A204.1 (cell line): Measurements from ENCODE around the gene TENT4A.
"Not testable (repeated sequence)": the region's sequence is repeated elsewhere in the genome, so short reads cannot be mapped to it uniquely, and the experiment has no call there.

ENCODE experiments used
- FAIRE-seq: peaks from 2 replicates; lab custom pipeline; 2012; peaks lifted over from hg19 to GRCh38; lab: Jason Lieb, UNC

The TENT4A gene

GRCh38 chr5:6773342-6774035 lies 60.3 kb downstream of the TENT4A start:
- no peak for FAIRE-seq

- not testable (repeated sequence) for FAIRE-seq
Observed at GRCh38 chr5:6774207-6774606, 61.0 kb downstream of the TENT4A start.

- no peak for FAIRE-seq
Observed at GRCh38 chr5:6774721-6775204, 61.5 kb downstream of the TENT4A start.

GRCh38 chr5:6775571-6775970 lies 62.3 kb downstream of the TENT4A start:
- no peak for FAIRE-seq

GRCh38 chr5:6780802-6781391 lies 67.7 kb downstream of the TENT4A start:
- FAIRE-seq = no peak

GRCh38 chr5:6781716-6782115 lies 68.5 kb downstream of the TENT4A start:
- FAIRE-seq = no peak

GRCh38 chr5:6783787-6784186 lies 70.6 kb downstream of the TENT4A start:
- FAIRE-seq = no peak

GRCh38 chr5:6784481-6784880 lies 71.2 kb downstream of the TENT4A start:
- no peak for FAIRE-seq

- FAIRE-seq = no peak
Observed at GRCh38 chr5:6785161-6785860, 72.1 kb downstream of the TENT4A start.

GRCh38 chr5:6785861-6786180 lies 72.6 kb downstream of the TENT4A start:
- no peak for FAIRE-seq

GRCh38 chr5:6786786-6787495 lies 73.7 kb downstream of the TENT4A start:
- no peak for FAIRE-seq

- FAIRE-seq = no peak
Observed at GRCh38 chr5:6787941-6788340, 74.7 kb downstream of the TENT4A start.

GRCh38 chr5:6788439-6788838 lies 75.2 kb downstream of the TENT4A start:
- no peak for FAIRE-seq

GRCh38 chr5:6788956-6789649 lies 75.9 kb downstream of the TENT4A start:
- FAIRE-seq = no peak

GRCh38 chr5:6790346-6790865 lies 77.2 kb downstream of the TENT4A start:
- FAIRE-seq = no peak

GRCh38 chr5:6791031-6791430 lies 77.8 kb downstream of the TENT4A start:
- FAIRE-seq = no peak

GRCh38 chr5:6792376-6792775 lies 79.1 kb downstream of the TENT4A start:
- FAIRE-seq = no peak

- no peak for FAIRE-seq
Observed at GRCh38 chr5:6792911-6793471, 79.8 kb downstream of the TENT4A start.

- FAIRE-seq = no peak
Observed at GRCh38 chr5:6801236-6801635, 88.0 kb downstream of the TENT4A start.

- no peak for FAIRE-seq
Observed at GRCh38 chr5:6803981-6804550, 90.8 kb downstream of the TENT4A start.

GRCh38 chr5:6804766-6805501 lies 91.7 kb downstream of the TENT4A start:
- FAIRE-seq = no peak
